Osteoblast (primary cell): Measurements from ENCODE around the gene ATAD3A. TPM values are rescaled to one million over a fixed set of nuclear protein-coding genes. Genes with fewer than 3 reads are reported as not detected.
A peak's percentile ranks its signal among the peaks of the same experiment; 100 is the strongest.
"Not testable (repeated sequence)": the region's sequence is repeated elsewhere in the genome, so short reads cannot be mapped to it uniquely, and the experiment has no call there.

Experiments
- DNase-seq: peaks from one replicate; pipeline ENCODE4 v3.0.0; 2011; ENCODE audit warnings: low spot score, mixed read lengths; ENCODE audit not compliant: insufficient read length; ENCODE audit errors: missing footprints
- H2AFZ ChIP-seq: 2 replicates; pipeline ENCODE4 v1.6.0; 2011; ENCODE audit warnings: mild to moderate bottlenecking, low read length
- H3K27ac ChIP-seq: 2 replicates; pipeline ENCODE4 v1.5.1; 2011; ENCODE audit warnings: mild to moderate bottlenecking, low read depth, low read length, moderate library complexity
- H3K27me3 ChIP-seq: 2 replicates; pipeline ENCODE4 v1.6.0; 2012; ENCODE audit warnings: mild to moderate bottlenecking, control low read depth, inconsistent platforms, low read length, moderate library complexity; ENCODE audit not compliant: insufficient read depth
- H3K36me3 ChIP-seq: 2 replicates; pipeline ENCODE4 v1.5.1; 2011; ENCODE audit warnings: mild to moderate bottlenecking, low read length, control low read depth, moderate library complexity; ENCODE audit not compliant: insufficient read depth
- H3K4me1 ChIP-seq: 2 replicates; pipeline ENCODE4 v1.5.1; 2011; ENCODE audit warnings: mild to moderate bottlenecking, low read length, control low read depth, moderate library complexity; ENCODE audit not compliant: insufficient read depth
- H3K4me2 ChIP-seq: 2 replicates; pipeline ENCODE4 v1.6.0; 2011; ENCODE audit warnings: mild to moderate bottlenecking, low read length; ENCODE audit not compliant: insufficient read depth
- H3K4me3 ChIP-seq: fragments of 200-600 bp; sonication (generic); 3 replicates; pipeline ENCODE4 v1.5.1; 2012; ENCODE audit warnings: mild to moderate bottlenecking, low read length, inconsistent platforms; ENCODE audit not compliant: insufficient read depth
- H3K79me2 ChIP-seq: 2 replicates; pipeline ENCODE4 v1.6.0; 2012; ENCODE audit warnings: mild to moderate bottlenecking, low read length, control low read depth, inconsistent platforms; ENCODE audit not compliant: insufficient read depth
- H3K9me3 ChIP-seq: 2 replicates; pipeline ENCODE4 v1.5.1; 2011; ENCODE audit warnings: low read depth, low read length, control low read depth
- H4K20me1 ChIP-seq: 2 replicates; pipeline ENCODE4 v1.6.0; 2012; ENCODE audit warnings: mild to moderate bottlenecking, low read length, control low read depth; ENCODE audit not compliant: insufficient read depth
- total RNA-seq: library from RNA; depleted of rRNA; stranded (reverse); fragments of >200 nt; gene quantifications from 2 replicates; pipeline ENCODE4 v1.2.3, GENCODE V29; 2012
- TF ChIP-seq, protein P1 (sequence below): IDR thresholded peaks from 2 replicates; pipeline ENCODE4 v1.5.1; 2011; ENCODE audit warnings: mild to moderate bottlenecking, low read depth, low read length, moderate library complexity; ENCODE audit errors: extremely low read depth

Gene ATAD3A
- total RNA-seq, 1 donor: 19.9 TPM

DNA sequence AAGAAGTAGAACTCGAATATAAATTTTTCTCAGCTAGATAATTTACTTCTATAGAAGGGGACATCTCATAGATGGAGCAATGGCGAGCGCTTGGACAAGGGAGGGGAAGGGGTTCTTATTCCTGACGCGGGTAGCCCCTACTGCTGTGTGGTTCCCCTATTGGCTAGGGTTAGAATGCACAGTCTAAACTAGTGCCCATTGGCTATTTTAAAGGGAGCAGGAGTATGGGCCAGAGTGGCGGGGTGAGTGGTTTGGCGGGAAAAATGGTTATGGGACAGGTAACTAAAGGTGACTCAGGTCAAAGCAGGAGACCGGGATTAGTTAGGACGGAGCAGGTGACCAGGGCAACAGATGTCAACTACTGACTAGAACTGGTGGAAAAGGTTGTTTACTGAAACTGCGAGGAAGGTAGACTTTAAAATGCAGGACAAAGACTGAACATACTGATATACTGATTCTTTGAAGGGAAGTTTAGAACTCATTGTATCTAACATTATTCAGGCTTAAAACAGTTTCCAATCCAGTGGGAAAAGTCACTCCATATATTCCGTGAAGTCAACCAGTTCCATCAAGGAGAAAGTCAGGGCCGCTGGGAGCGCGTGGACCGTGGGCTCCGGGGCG is 940 bp upstream of the ATAD3A start:
- H3K36me3 ChIP-seq: peaks cover 8% of the 10 kb centered on the region

DNA sequence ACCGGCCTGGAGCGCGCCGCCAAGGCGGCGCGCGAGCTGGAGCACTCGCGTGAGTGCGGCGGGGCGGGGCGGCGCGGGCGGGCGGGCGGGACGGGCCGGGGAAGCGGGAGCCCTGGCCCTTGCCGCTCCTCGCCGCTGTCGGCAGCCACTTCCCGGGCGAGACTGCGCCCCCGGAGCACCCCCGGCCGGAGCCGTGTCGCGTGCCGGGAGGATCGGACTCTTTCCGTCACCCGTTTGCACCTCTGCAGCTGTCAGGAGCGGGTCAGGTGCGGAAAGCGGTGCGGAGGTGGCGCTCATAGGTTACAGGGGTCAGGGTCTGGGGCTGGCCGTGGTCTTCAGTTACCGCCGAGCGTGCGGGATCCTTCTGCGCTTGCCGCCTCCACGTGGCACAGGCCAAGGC is 463 bp downstream of the ATAD3A start:
- Histone ChIP-seq H3K4me3 (peak overlapping the region; percentile 99), H3K79me2 (peaks cover 31% of the 10 kb centered on the region), H3K4me2 (peak overlapping the region; percentile 48)
- H3K36me3 ChIP-seq, H3K4me1 ChIP-seq, H2AFZ ChIP-seq, H3K27me3 ChIP-seq, H3K9me3 ChIP-seq, DNase-seq, H3K27ac ChIP-seq, H4K20me1 ChIP-seq: not testable (repeated sequence)

More for the DNA sequence above, 940 bp upstream of the ATAD3A start:
- H3K4me2 ChIP-seq: peak overlapping the region; percentile 98
- peak; percentile 65 for DNase-seq
- no peaks in the 10 kb centered on the region for H3K27me3 ChIP-seq
- peak overlapping the region; percentile 99 for H3K4me3 ChIP-seq
- no peaks in the 10 kb centered on the region for H3K9me3 ChIP-seq
- H3K27ac ChIP-seq: peak overlapping the region; percentile 97
- TF ChIP-seq, protein P1, sequence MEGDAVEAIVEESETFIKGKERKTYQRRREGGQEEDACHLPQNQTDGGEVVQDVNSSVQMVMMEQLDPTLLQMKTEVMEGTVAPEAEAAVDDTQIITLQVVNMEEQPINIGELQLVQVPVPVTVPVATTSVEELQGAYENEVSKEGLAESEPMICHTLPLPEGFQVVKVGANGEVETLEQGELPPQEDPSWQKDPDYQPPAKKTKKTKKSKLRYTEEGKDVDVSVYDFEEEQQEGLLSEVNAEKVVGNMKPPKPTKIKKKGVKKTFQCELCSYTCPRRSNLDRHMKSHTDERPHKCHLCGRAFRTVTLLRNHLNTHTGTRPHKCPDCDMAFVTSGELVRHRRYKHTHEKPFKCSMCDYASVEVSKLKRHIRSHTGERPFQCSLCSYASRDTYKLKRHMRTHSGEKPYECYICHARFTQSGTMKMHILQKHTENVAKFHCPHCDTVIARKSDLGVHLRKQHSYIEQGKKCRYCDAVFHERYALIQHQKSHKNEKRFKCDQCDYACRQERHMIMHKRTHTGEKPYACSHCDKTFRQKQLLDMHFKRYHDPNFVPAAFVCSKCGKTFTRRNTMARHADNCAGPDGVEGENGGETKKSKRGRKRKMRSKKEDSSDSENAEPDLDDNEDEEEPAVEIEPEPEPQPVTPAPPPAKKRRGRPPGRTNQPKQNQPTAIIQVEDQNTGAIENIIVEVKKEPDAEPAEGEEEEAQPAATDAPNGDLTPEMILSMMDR: no peak
- peaks cover 7% of the 10 kb centered on the region for H3K4me1 ChIP-seq
- H4K20me1 ChIP-seq: peaks cover 4% of the 10 kb centered on the region
- H2AFZ ChIP-seq: peak overlapping the region; percentile 96
- peaks cover 28% of the 10 kb centered on the region for H3K79me2 ChIP-seq

DNA sequence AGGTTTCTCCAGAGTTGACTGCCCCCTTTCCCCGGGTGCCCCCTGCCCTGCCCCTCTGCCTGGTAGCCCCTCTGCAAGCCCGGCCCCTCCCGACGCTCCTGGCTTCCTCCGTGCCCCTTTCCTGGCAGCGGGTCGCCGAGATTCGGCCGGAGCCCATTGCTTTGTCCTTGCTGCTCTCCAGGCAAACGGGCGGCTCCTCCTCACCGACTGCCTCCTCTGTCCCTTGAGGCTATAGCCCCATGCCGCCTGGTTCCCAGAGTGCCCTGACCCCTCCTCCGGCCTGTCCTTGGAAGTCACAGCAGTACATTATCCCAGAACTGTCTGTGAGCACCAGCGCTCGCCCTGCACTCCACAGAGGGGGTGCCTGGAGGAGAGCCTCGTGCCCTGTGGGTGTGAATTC is 1.7 kb downstream of the ATAD3A start:
- H3K4me2 ChIP-seq: peak overlapping the region; percentile 36
- not testable (repeated sequence) for H2AFZ ChIP-seq, H3K4me1 ChIP-seq, H3K27ac ChIP-seq, H4K20me1 ChIP-seq, DNase-seq, H3K27me3 ChIP-seq, H3K9me3 ChIP-seq
- peaks cover 15% of the 10 kb centered on the region for H3K36me3 ChIP-seq
- H3K4me3 ChIP-seq: peak overlapping the region; percentile 39
- H3K79me2 ChIP-seq: peaks cover 33% of the 10 kb centered on the region

DNA sequence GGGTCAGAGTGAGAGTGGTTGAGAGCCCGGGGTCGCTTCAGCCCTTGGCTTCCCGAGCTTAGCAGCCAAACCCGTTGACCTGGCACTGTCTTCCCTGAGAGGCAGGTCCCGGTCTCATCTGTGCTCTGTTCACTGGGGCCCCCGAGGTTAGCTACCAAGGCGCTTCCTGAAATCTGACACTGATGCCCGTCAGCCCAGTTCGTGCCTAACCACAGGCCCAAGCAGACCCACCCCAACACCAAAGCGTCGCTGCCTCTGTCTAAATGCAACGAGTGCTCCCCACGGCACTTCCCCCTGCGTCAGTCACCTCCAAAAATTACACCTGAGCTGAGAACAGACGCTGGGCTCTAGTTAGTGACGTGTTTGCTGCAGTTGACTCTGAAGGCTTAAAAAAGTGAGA is 2.4 kb downstream of the ATAD3A start:
- H4K20me1 ChIP-seq, H3K4me3 ChIP-seq, H2AFZ ChIP-seq, DNase-seq, H3K27me3 ChIP-seq, H3K27ac ChIP-seq, H3K4me2 ChIP-seq, H3K9me3 ChIP-seq, H3K4me1 ChIP-seq: not testable (repeated sequence)
- Histone ChIP-seq H3K36me3 (peaks cover 15% of the 10 kb centered on the region), H3K79me2 (peaks cover 33% of the 10 kb centered on the region)

DNA sequence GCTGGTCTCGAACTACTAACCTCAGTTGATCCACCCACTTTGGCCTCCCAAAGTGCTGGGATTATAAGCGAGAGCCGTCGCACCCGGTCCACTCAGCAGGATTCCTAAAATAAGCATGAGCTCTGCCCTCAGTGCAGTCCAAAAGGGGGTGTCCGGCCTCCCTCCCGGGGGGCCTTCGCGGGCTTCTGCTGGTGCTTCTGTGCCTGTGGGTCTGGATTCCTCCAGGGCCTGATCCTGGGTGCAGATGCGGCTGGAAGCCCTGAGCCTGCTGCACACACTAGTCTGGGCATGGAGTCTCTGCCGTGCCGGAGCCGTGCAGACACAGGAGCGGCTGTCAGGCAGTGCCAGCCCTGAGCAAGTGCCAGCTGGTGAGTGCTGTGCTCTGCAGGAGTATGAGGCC is 5.0 kb downstream of the ATAD3A start:
- not testable (repeated sequence) for H3K4me2 ChIP-seq, H3K9me3 ChIP-seq, H3K4me3 ChIP-seq, H3K4me1 ChIP-seq, H2AFZ ChIP-seq, H3K27me3 ChIP-seq, H3K27ac ChIP-seq, H4K20me1 ChIP-seq
- peaks cover 33% of the 10 kb centered on the region for H3K79me2 ChIP-seq
- peak; percentile 22 for DNase-seq
- H3K36me3 ChIP-seq: peaks cover 24% of the 10 kb centered on the region

DNA sequence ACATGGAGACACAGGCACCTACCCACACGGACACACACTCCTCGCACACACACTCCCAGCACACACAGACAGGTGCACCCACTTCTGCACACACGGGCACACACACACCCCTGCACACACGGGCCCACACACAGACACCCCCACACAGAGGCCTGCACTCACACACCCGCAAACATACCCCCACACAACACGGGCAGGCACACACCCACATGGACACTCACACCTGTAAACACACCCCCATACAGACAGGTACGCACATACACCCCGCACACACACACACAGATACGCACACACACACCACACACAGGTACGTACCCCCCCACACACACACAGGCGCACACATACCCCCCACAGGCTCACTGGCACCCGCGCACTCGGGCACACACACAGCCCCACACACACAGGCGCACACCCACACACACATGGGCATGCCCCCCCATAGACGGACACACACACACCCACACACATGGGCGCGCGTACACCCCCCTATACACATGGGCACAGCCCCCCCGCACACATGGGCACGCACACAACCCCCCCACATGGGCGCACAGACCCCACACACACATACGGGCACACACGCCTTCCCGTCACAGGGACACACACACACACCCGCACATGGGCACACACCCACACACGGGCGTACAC is 6.1 kb downstream of the ATAD3A start:
- TF ChIP-seq, protein P1: no peak
- Histone ChIP-seq H2AFZ (no peak overlapping the region), H3K36me3 (peaks cover 24% of the 10 kb centered on the region), H3K4me3 (no peak overlapping the region), H3K27ac (no peak overlapping the region), H4K20me1 (peaks cover 4% of the 10 kb centered on the region), H3K9me3 (no peaks in the 10 kb centered on the region), H3K4me1 (no peaks in the 10 kb centered on the region), H3K79me2 (peaks cover 30% of the 10 kb centered on the region), H3K27me3 (no peaks in the 10 kb centered on the region), H3K4me2 (no peak overlapping the region)
- peak; percentile 65 for DNase-seq

DNA sequence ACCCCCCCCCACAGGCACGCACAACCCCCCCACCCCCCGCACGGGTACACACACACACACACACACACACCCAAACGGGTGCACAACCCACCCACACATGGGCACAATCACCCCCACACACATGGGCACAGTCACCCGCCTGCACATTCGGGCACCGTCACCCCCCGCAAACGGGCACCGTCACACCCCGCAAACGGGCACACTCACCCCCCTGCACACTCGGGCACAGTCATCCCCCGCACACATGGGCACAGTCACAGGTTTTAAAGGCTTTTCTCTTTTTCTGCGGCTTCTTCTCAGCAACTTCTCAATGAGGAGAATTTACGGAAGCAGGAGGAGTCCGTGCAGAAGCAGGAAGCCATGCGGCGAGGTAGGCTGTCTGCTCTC is 6.7 kb downstream of the ATAD3A start:
- peak; percentile 82 for DNase-seq
- Histone ChIP-seq H3K36me3 (peaks cover 24% of the 10 kb centered on the region), H3K79me2 (peaks cover 27% of the 10 kb centered on the region)
- not testable (repeated sequence) for H4K20me1 ChIP-seq, H2AFZ ChIP-seq, H3K27ac ChIP-seq, H3K9me3 ChIP-seq, H3K4me2 ChIP-seq, H3K27me3 ChIP-seq, H3K4me1 ChIP-seq, H3K4me3 ChIP-seq
